GM06990 (cell line): Measurements from ENCODE around the gene PPFIBP2.

Source experiments
- DNase-seq: peaks from one replicate; pipeline ENCODE4 v3.0.0-alpha.2; 2011; ENCODE audit not compliant: insufficient read length; ENCODE audit errors: extremely low read depth
- H3K27me3 ChIP-seq: replicated peaks from 2 replicates; pipeline ENCODE4 v1.6.0; 2011; ENCODE audit warnings: low read length; ENCODE audit not compliant: control insufficient read depth, insufficient read depth
- H3K36me3 ChIP-seq: 2 replicates; pipeline ENCODE4 v1.5.1; 2011; ENCODE audit warnings: low read length; ENCODE audit not compliant: control insufficient read depth, insufficient read depth
- H3K4me3 ChIP-seq: replicated peaks from 2 replicates; pipeline ENCODE4 v1.5.1; 2011; ENCODE audit warnings: low read depth, mild to moderate bottlenecking, control low read depth, low read length
- CTCF ChIP-seq: IDR thresholded peaks from 2 replicates; pipeline ENCODE4 v1.5.1; 2011; ENCODE audit warnings: low read length, control low read depth, mild to moderate bottlenecking, inconsistent platforms; ENCODE audit not compliant: insufficient read depth, poor library complexity, severe bottlenecking

Gene PPFIBP2

GRCh38 chr11:7617032-7617431, 103.2 kb downstream of the PPFIBP2 start:
- Histone ChIP-seq H3K36me3 (peaks cover 16% of the 10 kb centered on the region), H3K27me3 (no peaks in the 10 kb centered on the region), H3K4me3 (no peak overlapping the region)
- DNase-seq, result no peak
- TF ChIP-seq CTCF, result no peak

- no peak overlapping the region for H3K4me3 ChIP-seq
- no peaks in the 10 kb centered on the region for H3K27me3 ChIP-seq
- peaks cover 25% of the 10 kb centered on the region for H3K36me3 ChIP-seq
- no peak for DNase-seq
- no peak for TF ChIP-seq CTCF
Measured at GRCh38 chr11:7619322-7619721, 105.5 kb downstream of the PPFIBP2 start.

DNA sequence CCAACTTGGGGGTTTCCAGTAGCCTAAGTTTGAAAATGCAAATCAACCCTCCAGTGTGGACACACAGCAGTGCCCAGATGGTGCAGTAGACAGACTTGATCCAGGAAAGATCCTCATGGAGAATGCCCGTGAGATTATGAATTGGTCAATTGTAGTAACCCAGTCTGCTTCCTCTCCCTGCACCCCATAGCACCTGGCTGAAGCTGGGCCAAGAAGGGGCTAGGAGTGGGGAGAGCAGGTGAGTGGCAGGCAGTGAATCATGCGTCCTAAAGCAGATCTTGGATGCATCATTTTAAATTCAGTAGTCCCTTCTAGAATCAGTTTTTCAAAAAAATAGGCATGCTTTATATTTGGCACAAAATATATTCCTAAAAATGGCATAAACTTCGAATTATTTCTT, 107.3 kb downstream of the PPFIBP2 start:
- H3K4me3 ChIP-seq, result no peak overlapping the region
- DNase-seq, result no peak
- TF ChIP-seq CTCF, result no peak
- peaks cover 36% of the 10 kb centered on the region for H3K36me3 ChIP-seq
- no peaks in the 10 kb centered on the region for H3K27me3 ChIP-seq

GRCh38 chr11:7621554-7621953, 107.8 kb downstream of the PPFIBP2 start:
- peaks cover 37% of the 10 kb centered on the region for H3K36me3 ChIP-seq
- TF ChIP-seq CTCF, result no peak
- no peak overlapping the region for H3K4me3 ChIP-seq
- DNase-seq, result no peak
- no peaks in the 10 kb centered on the region for H3K27me3 ChIP-seq

DNA sequence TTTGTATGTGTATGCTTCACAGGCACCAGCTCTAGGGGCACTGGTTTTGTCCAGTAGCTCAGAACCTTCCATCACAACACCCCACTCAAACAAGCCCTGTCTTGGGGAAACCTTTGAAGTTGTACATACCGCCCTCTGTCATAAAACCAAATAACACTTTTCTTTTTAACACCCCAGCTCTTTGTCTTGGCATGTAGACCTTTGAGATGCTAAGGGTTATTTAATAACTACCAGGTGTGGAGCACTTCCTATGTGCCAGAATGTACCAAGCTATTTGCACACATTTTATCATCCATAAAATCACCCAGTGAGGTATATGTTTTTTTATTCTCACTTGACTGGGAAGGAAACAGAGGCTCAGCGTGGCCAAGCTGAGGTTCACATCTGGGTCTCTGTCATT, 108.9 kb downstream of the PPFIBP2 start:
- H3K36me3 ChIP-seq, result peaks cover 34% of the 10 kb centered on the region
- TF ChIP-seq CTCF, result no peak
- H3K4me3 ChIP-seq, result no peak overlapping the region
- no peak for DNase-seq
- H3K27me3 ChIP-seq, result no peaks in the 10 kb centered on the region

- TF ChIP-seq CTCF, result no peak
- H3K27me3 ChIP-seq, result no peaks in the 10 kb centered on the region
- no peak overlapping the region for H3K4me3 ChIP-seq
- H3K36me3 ChIP-seq, result peaks cover 44% of the 10 kb centered on the region
- no peak for DNase-seq
Measured at GRCh38 chr11:7628660-7629059, 114.9 kb downstream of the PPFIBP2 start.
